Measurements from ENCODE around the gene HGS. TPM values are rescaled to one million over a fixed set of nuclear protein-coding genes. Genes with fewer than 3 reads are reported as not detected.
A peak's percentile ranks its signal among the peaks of the same experiment; 100 is the strongest.

HGS gene
- total and polyA plus RNA-seq, 2 of the 13 experiments (the other 11 are each of a cell fraction or from before 2014, with no cell fraction given): 73.3 to 78.1 TPM

- TF ChIP-seq GMEB2 (CRISPR knock-in tag; IDR thresholded peaks at IDR 0.05; ENCODE audit: low read depth) (peak; percentile 82), PCBP1 (IDR thresholded peaks at IDR 0.05; ENCODE audit: borderline replicate concordance, low read depth, low read length) (peak; percentile 23; the same call in 1 of the 2 replicates), THAP11 (CRISPR knock-in tag; IDR thresholded peaks at IDR 0.05) (peak; percentile 82), ZNF672 (CRISPR knock-in tag; IDR thresholded peaks at IDR 0.05) (0 out of 2 replicates have a peak, but pooled peaks have one; percentile 83), KDM6A (CRISPR knock-in tag; IDR thresholded peaks at IDR 0.05; ENCODE audit: low read depth) (no peak; the same call in 1 of the 2 replicates), ZNF784 (CRISPR knock-in tag; IDR thresholded peaks at IDR 0.05; ENCODE audit: borderline replicate concordance) (no peak), ZNF18 (CRISPR knock-in tag; IDR thresholded peaks at IDR 0.05; ENCODE audit: insufficient replicate concordance) (no peak), ATM (IDR thresholded peaks at IDR 0.05; ENCODE audit: borderline replicate concordance) (no peak), ZNF563 (CRISPR knock-in tag; IDR thresholded peaks at IDR 0.05) (peak; percentile 68; the same call in 1 of the 2 replicates), THYN1 (CRISPR knock-in tag; IDR thresholded peaks at IDR 0.05; ENCODE audit: borderline replicate concordance, low read depth) (no peak), ZNF407 (CRISPR knock-in tag; IDR thresholded peaks at IDR 0.05; ENCODE audit: not compliant biosample characterization) (no peak), CREM (IDR thresholded peaks at IDR 0.05) (0 out of 2 replicates have a peak, but pooled peaks have one; percentile 36), CREM (CRISPR knock-in tag; IDR thresholded peaks at IDR 0.05) (no peak), RFX1 (IDR thresholded peaks at IDR 0.05) (no peak), SIX1 (CRISPR knock-in tag; IDR thresholded peaks at IDR 0.05; ENCODE audit: borderline replicate concordance) (no peak), ZFP90 (CRISPR knock-in tag; IDR thresholded peaks at IDR 0.05; ENCODE audit: borderline replicate concordance) (peak; percentile 82; the same call in 1 of the 2 replicates)
These were observed 30.0 kb downstream of the HGS start (continued) for GRCh38 chr17:81713556-81714411.
